DMS79 (cell line): Measurements from ENCODE around the gene C20orf204.

ENCODE experiments used
- DNase-seq: peaks from one replicate; lab custom pipeline; 2025; lab: John Stamatoyannopoulos, UW

The C20orf204 gene

DNA sequence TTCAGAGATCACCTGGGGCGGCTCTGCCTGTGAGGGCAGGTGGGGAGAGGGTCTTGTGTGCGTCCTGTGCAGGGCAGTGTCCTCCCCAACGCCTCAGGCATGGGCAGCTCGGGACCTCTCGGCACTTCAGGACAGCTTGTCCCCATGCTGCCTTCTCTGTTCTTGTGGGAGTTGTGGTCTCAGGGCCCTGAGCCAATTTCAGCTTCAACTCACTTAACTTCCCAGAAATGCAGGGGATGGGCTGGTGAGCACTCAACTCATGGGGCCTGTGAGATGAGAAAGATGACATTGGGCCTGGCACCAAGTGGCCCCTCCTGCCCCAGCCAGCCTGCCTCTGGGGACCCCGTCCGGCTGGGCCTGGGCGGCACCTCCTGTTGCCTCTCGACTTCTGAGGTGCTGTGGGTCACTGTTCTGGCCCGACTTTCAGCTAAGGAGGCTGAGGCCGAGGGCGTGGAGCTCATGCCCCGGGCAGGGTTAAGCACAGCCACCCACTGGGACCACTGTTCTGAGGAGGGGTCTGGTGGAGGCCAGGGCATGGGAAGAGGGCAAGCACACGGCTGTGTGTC, 36.6 kb downstream of the C20orf204 start:
- no peak for DNase-seq

- DNase-seq: no peak
Measured at GRCh38 chr20:64073476-64074183, 37.6 kb downstream of the C20orf204 start.

- no peak for DNase-seq
Measured at GRCh38 chr20:64074184-64074789, 38.3 kb downstream of the C20orf204 start.

DNA sequence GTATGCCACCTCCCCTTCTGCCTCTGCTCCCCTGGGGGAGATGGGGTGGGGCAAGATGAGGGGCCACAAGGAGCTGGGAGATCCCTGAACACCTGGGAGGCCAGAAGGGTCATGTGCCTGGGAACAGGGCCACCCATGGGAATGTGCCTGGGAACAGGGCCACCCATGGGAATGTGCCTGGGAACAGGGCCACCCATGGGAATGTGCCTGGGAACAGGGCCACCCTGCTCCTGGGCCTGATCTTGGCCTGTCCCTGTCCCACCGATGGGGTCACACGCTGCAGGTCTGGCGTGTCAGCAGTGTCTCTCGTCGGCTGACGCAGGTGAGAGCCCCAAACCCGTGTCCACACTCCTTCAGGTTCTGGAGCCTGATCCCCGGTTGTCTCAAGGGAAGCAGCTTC, 39.0 kb downstream of the C20orf204 start:
- DNase-seq: no peak

GRCh38 chr20:64075556-64075955, 39.6 kb downstream of the C20orf204 start:
- no peak for DNase-seq

DNA sequence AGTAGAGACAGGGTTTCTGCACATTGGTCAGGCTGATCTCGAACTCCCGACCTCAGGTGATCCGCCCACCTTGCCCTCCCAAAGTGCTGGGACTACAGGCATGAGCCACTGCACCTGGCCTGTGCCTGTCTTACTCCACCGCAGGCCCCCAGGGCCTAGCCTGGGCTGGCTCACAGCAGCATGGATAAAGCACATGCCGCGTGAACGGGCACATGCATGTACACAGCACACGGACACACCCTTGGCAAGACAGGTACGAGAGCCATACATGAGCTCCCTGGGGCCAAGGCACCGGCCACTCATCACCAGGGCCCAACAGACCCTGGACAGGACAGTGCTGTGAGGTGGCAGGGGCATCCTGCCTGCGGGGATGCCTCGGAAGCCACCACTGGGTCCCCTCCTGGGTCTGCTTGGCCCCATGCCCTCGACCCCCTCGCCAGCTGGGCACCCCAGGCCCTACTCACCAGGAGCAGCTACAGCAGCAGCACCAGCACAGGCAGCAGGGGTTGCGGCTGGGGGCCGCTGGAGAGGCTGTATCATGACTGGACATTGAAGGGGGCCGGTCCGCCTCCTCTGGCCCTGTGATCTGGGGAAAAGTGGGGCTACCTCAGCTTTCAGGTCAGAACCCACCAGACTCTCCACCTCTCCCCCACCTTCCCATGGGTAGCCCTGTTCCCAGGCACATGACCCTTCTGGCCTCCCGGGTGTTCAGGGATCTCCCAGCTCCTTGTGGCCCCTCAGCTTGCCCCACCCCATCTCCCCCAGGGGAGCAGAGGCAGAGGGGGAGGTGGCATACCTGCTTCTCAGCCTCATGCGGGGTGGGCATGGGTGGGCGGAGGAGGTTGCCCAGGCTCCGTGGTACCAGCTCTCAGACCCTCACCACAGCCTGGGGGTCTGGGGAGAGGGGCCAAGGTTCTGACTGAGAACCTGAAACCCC, 40.3 kb downstream of the C20orf204 start:
- DNase-seq: no peak

DNA sequence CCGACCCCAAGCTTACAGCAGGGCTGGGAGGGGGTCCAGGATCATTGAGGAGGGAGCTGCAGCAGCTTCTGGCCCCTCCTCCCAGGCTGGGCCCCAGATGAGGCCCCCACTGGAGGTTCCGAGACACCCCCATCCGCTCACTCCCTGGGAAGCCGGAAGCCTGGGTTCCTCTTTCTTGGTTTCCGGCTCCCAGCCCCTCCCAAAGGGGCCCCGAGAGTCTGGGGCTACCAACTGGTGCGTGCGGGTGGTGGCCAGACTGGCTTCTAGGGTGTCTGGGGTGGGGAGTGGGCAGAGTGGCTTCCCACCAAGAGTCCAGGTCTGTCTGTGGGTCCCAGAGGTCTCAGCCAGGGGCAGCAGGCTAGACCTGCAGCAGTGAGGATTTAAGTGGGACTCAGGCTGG, 41.1 kb downstream of the C20orf204 start:
- no peak for DNase-seq

DNA sequence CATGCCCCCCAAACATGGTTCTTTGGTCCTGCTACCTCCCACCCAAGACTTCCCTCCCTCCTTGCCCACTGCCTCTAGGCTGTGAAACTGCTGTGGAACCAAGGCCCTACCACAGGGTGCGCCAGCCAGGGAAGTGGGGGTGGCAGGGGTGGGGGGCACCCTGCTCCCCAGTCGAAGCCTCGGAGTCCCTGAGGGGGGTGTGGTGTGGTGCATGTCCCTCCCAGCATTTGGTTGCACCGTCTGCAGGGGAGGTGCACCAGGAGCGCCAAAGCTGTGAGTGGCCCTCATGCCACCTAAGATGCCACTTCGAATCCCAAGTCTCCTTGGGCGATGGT, 41.5 kb downstream of the C20orf204 start:
- DNase-seq: no peak

GRCh38 chr20:64077876-64078551, 42.0 kb downstream of the C20orf204 start:
- peak; percentile 65 for DNase-seq

DNA sequence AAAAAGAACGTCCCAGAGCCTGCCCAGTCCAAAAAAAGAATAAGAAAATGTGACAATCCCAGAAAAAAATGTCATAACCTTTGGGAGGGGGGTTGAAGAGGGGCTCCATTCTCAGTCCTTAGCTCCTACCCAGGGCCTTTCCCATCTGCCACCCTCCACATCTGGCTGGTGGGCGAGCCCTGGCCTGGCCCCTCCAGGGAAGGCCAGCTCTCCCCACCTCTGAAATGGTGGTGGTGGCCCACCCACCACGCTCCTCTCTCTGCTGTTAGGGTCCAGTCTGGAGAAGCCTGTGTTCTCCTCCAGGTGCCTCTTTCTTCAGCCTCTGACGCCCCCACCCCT, 42.9 kb downstream of the C20orf204 start:
- DNase-seq: no peak

- peak; percentile 47 for DNase-seq
Measured at GRCh38 chr20:64079273-64080012, 43.5 kb downstream of the C20orf204 start, which contains the start of gene RGS19. Gene RGS19 (minus strand): TSS chr20:64079518. CDS start chr20:64076886, 2,632 bp downstream.

- no peak for DNase-seq
Measured at GRCh38 chr20:64080013-64080812, 44.2 kb downstream of the C20orf204 start, which contains the start of gene OPRL1. Gene OPRL1 (plus strand): TSS chr20:64080082. CDS start chr20:64092721, 12,639 bp downstream.

DNA sequence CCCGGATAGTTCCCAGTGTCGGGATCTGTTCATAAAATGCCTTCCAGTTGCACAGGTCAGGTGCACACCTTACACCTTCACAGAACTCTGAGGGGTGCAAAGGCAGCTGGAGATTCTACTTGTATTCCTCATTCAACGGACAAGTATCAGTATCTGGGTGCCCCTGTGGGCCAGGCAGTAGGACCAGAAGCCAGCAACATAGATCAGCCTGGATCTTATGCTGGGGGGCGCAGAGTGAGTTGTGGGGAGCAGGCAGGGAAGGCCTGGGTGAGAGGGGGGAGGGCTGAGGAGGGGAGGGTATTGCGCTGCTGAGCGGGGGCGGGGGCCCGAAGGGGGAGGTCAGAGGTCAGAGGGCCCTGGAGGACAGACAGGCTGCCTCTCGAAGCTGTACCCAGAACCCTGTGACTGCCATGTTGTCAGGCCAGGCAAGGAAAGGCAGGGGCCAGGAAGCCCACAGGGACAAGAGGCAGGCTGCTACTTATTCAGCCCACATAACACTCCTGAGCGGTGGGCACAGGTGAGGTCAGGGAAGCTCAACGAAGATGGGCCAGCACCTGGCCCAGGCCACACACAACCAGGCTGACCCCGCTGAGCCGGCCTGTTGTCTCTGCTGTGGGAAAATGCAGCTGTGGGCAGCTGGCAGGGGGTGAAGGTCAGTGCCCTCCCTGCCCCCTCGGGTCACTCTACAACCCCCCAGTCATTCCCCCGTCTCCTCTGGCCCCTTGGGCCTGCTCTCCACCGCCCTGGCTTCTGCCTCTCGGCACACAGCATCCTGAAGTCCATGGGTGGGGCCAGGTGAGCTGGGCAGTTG, 45.0 kb downstream of the C20orf204 start:
- DNase-seq: no peak

- no peak for DNase-seq
Measured at GRCh38 chr20:64081624-64081964, 45.6 kb downstream of the C20orf204 start.

- no peak for DNase-seq
Measured at GRCh38 chr20:64082126-64082731, 46.2 kb downstream of the C20orf204 start.

- DNase-seq: no peak
Measured at GRCh38 chr20:64082820-64083377, 46.9 kb downstream of the C20orf204 start.

DNA sequence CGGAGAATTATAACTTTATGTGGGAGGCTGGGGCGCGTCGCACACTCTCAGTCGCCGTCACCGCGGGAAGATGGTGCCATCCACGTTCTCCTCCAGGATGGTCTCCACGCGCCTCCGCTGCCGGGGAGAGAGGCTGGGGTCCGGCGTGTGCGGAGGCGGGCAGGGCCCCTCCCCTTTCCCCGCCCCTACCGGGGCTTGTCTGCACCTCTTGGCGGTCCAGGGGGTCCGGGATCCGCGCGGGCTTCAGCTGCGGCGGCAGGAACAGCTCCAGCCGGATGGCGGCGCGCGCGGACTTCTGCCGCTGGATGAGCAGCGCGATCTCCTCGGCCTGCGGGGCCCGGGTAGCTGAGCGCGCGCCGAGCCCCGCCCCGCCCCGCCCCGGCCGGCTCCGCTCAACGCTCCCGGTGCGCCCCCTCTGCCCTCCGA, 47.4 kb downstream of the C20orf204 start:
- DNase-seq: peak; percentile 54

- DNase-seq: peak; percentile 46
Measured at GRCh38 chr20:64083804-64084684, 48.1 kb downstream of the C20orf204 start, which contains the start of gene LKAAEAR1. Gene LKAAEAR1 (minus strand): TSS chr20:64084398. CDS start chr20:64084219, 179 bp downstream.
